ENCODE results near the gene SLC3A2. TPM values are rescaled to one million over a fixed set of nuclear protein-coding genes. Genes with fewer than 3 reads are reported as not detected.

The SLC3A2 gene
- total RNA-seq, 1 donor from 2014 or later = 588 TPM

DNA sequence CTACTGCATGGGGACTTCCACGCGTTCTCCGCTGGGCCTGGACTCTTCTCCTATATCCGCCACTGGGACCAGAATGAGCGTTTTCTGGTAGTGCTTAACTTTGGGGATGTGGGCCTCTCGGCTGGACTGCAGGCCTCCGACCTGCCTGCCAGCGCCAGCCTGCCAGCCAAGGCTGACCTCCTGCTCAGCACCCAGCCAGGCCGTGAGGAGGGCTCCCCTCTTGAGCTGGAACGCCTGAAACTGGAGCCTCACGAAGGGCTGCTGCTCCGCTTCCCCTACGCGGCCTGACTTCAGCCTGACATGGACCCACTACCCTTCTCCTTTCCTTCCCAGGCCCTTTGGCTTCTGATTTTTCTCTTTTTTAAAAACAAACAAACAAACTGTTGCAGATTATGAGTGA is 7.7 kb downstream of the SLC3A2 start:
- Histone ChIP-seq H3K27me3 (ENCODE audit: insufficient read depth, low read length) (no peaks in the 10 kb centered on the region), H2AFZ (ENCODE audit: low read depth, low read length) (no peak overlapping the region), H3K27ac (ENCODE audit: low read depth, low read length) (no peak overlapping the region), H3K4me2 (ENCODE audit: low read length) (no peak overlapping the region), H3K4me1 (ENCODE audit: insufficient read depth, low read length) (peaks cover 10% of the 10 kb centered on the region), H3K79me2 (ENCODE audit: insufficient read depth, low read length) (peaks cover 38% of the 10 kb centered on the region), H3K9me3 (ENCODE audit: insufficient read depth, low read depth, low read length) (no peaks in the 10 kb centered on the region), H3K9ac (ENCODE audit: low read length) (no peak overlapping the region), H4K20me1 (ENCODE audit: insufficient read depth, low read length) (peaks cover 67% of the 10 kb centered on the region), H3K36me3 (ENCODE audit: insufficient read depth, low read length) (peaks cover 59% of the 10 kb centered on the region), H3K4me3 (ENCODE audit: insufficient read depth, low read depth, low read length) (no peak overlapping the region)
- no peak for TF ChIP-seq CTCF (IDR thresholded peaks at IDR 0.05; ENCODE audit: insufficient read depth, low read depth, low read length)
- no peak for TF ChIP-seq EZH2 (IDR thresholded peaks at IDR 0.05; ENCODE audit: insufficient read depth, low read length)
- FAIRE-seq (no peak), DNase-seq (ENCODE audit: low read depth) (no peak)
- Mint-ChIP-seq H3K36me3 (ENCODE audit: low read depth, unreplicated experiment) (peaks cover 29% of the 10 kb centered on the region), H3K27ac (ENCODE audit: unreplicated experiment) (peak overlapping the region; percentile 19), H3K4me3 (ENCODE audit: unreplicated experiment) (no peak overlapping the region), H3K27me3 (ENCODE audit: low read depth, unreplicated experiment) (no peaks in the 10 kb centered on the region), H3K4me1 (ENCODE audit: low read depth, unreplicated experiment) (peaks cover 33% of the 10 kb centered on the region), H3K9me3 (ENCODE audit: unreplicated experiment) (no peaks in the 10 kb centered on the region)

DNA sequence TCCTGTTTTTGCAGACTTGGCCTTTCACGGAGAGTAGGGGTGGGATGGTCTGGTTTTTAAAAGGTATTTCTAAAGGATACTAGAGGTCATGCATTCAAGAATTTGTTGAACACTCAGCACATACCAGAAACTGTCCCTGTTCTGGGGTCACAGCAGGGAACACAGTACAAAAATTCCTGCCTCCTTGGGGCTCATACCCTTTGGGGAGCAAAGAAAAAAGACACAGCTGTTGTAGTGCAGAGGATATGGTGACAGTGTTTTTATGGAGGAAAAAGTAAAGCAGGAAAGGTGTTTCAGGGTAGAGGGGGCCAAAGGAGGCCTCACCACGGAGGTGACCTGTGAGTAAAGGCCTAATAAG is 8.4 kb downstream of the SLC3A2 start:
- H3K27me3 Mint-ChIP-seq (ENCODE audit: low read depth, unreplicated experiment) = no peaks in the 10 kb centered on the region
- no peak overlapping the region for H2AFZ ChIP-seq (ENCODE audit: low read depth, low read length)
- H3K9me3 ChIP-seq (ENCODE audit: insufficient read depth, low read depth, low read length) = no peaks in the 10 kb centered on the region
- peak overlapping the region; percentile 19 for H3K27ac Mint-ChIP-seq (ENCODE audit: unreplicated experiment)
- FAIRE-seq (no peak), DNase-seq (ENCODE audit: low read depth) (no peak)
- TF ChIP-seq EZH2 (IDR thresholded peaks at IDR 0.05; ENCODE audit: insufficient read depth, low read length) (no peak), CTCF (IDR thresholded peaks at IDR 0.05; ENCODE audit: insufficient read depth, low read depth, low read length) (no peak)
- no peak overlapping the region for H3K27ac ChIP-seq (ENCODE audit: low read depth, low read length)
- H3K9ac ChIP-seq (ENCODE audit: low read length) = no peak overlapping the region
- peaks cover 32% of the 10 kb centered on the region for H3K79me2 ChIP-seq (ENCODE audit: insufficient read depth, low read length)
- no peak overlapping the region for H3K4me2 ChIP-seq (ENCODE audit: low read length)
- peaks cover 26% of the 10 kb centered on the region for H3K4me1 Mint-ChIP-seq (ENCODE audit: low read depth, unreplicated experiment)
- H3K4me3 ChIP-seq (ENCODE audit: insufficient read depth, low read depth, low read length) = no peak overlapping the region
- H3K36me3 Mint-ChIP-seq (ENCODE audit: low read depth, unreplicated experiment) = peaks cover 25% of the 10 kb centered on the region
- peaks cover 60% of the 10 kb centered on the region for H4K20me1 ChIP-seq (ENCODE audit: insufficient read depth, low read length)
- H3K36me3 ChIP-seq (ENCODE audit: insufficient read depth, low read length) = peaks cover 52% of the 10 kb centered on the region
- H3K4me3 Mint-ChIP-seq (ENCODE audit: unreplicated experiment) = peak overlapping the region; percentile 70
- no peaks in the 10 kb centered on the region for H3K9me3 Mint-ChIP-seq (ENCODE audit: unreplicated experiment)
- peaks cover 3% of the 10 kb centered on the region for H3K4me1 ChIP-seq (ENCODE audit: insufficient read depth, low read length)
- no peaks in the 10 kb centered on the region for H3K27me3 ChIP-seq (ENCODE audit: insufficient read depth, low read length)

DNA sequence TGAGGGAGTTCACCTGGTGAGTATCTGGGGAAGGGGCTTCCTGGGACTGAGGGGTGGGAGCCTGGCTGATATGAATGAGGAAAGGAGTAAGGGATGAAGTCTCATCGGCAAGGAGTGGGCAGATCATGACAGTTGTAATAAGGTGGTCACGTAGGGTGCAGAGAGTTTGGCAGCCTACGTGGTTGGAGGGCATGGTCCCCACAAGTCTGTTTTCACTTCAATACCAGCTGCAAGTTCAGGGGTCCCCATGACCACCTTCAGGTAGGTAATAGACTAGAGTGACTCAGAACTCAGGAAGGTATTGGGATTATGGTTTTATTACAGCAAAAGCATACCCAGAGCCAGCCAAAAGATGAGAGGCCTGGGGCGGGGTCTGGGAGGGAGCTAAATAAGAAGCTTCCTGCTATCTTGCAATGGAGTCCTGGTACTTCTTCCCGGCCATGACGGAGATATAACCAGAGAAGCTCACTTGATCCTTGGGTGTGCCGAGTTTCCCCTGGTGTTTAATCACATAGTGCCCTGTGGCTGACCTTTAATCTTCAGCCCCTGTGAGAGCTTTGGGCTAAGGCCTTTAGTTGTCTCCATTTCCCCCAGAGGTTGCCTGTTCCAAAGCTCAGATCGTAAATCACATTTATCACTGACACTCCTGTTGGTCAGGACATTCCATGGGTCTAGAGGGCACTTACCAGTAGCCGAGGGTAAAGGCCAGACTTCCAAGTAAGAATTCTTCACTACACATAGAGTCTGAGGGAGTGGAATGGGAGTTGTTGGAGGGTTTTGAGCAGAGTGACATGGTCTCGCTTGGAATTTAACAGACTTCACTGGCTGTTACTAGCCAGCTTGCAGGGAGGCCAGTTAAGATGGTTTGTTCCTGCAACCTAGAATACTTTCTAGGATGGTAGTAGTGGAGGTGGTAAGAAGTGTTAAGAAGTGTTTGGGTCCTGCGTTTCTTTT is 9.1 kb downstream of the SLC3A2 start:
- FAIRE-seq (no peak), DNase-seq (ENCODE audit: low read depth) (no peak)
- TF ChIP-seq CTCF (IDR thresholded peaks at IDR 0.05; ENCODE audit: insufficient read depth, low read depth, low read length) (no peak), EZH2 (IDR thresholded peaks at IDR 0.05; ENCODE audit: insufficient read depth, low read length) (no peak)
- H3K4me1 ChIP-seq (ENCODE audit: insufficient read depth, low read length) = no peaks in the 10 kb centered on the region
- Mint-ChIP-seq H3K9me3 (ENCODE audit: unreplicated experiment) (peaks cover 2% of the 10 kb centered on the region), H3K27me3 (ENCODE audit: low read depth, unreplicated experiment) (peaks cover 2% of the 10 kb centered on the region), H3K4me3 (ENCODE audit: unreplicated experiment) (peak overlapping the region; percentile 70), H3K36me3 (ENCODE audit: low read depth, unreplicated experiment) (peaks cover 22% of the 10 kb centered on the region), H3K27ac (ENCODE audit: unreplicated experiment) (peak overlapping the region; percentile 19), H3K4me1 (ENCODE audit: low read depth, unreplicated experiment) (peaks cover 22% of the 10 kb centered on the region)
- no peaks in the 10 kb centered on the region for H3K27me3 ChIP-seq (ENCODE audit: insufficient read depth, low read length)
- no peaks in the 10 kb centered on the region for H3K9me3 ChIP-seq (ENCODE audit: insufficient read depth, low read depth, low read length)
- H3K36me3 ChIP-seq (ENCODE audit: insufficient read depth, low read length) = peaks cover 48% of the 10 kb centered on the region
- no peak overlapping the region for H2AFZ ChIP-seq (ENCODE audit: low read depth, low read length)
- peaks cover 54% of the 10 kb centered on the region for H4K20me1 ChIP-seq (ENCODE audit: insufficient read depth, low read length)
- H3K79me2 ChIP-seq (ENCODE audit: insufficient read depth, low read length) = peaks cover 25% of the 10 kb centered on the region
- no peak overlapping the region for H3K9ac ChIP-seq (ENCODE audit: low read length)
- H3K27ac ChIP-seq (ENCODE audit: low read depth, low read length) = no peak overlapping the region
- H3K4me3 ChIP-seq (ENCODE audit: insufficient read depth, low read depth, low read length) = no peak overlapping the region
- H3K4me2 ChIP-seq (ENCODE audit: low read length) = no peak overlapping the region

Measured in astrocyte (in vitro differentiated cells and primary cell).